Spinal cord (tissue), 10 donors: ENCODE measurements around the gene ZNF490. TPM values are rescaled to one million over a fixed set of nuclear protein-coding genes. Genes with fewer than 3 reads are reported as not detected.
"Not testable (repeated sequence)": the region's sequence is repeated elsewhere in the genome, so short reads cannot be mapped to it uniquely, and the experiment has no call there.

Source experiments
- DNase-seq, 6 donors: peaks; one replicate each; pipeline versions ENCODE4 v3.0.0 to v3.0.0-alpha.2; 2013 to 2015; ENCODE audit warnings: low spot score in 6 of 6, low read depth in 4 of 6
- H3K27ac ChIP-seq: one replicate; pipeline ENCODE4 v1.5.1; 2013; ENCODE audit warnings: low read depth, low read length, control low read depth
- H3K27me3 ChIP-seq: one replicate; pipeline ENCODE4 v1.6.1; 2013; ENCODE audit warnings: low read length; ENCODE audit not compliant: control insufficient read depth, insufficient read depth
- H3K36me3 ChIP-seq: one replicate; pipeline ENCODE4 v1.6.1; 2013; ENCODE audit warnings: low read length; ENCODE audit not compliant: control insufficient read depth, insufficient read depth
- H3K4me1 ChIP-seq: one replicate; pipeline ENCODE4 v1.6.1; 2013; ENCODE audit warnings: low read length; ENCODE audit not compliant: control insufficient read depth, insufficient read depth
- H3K4me3 ChIP-seq: one replicate; pipeline ENCODE4 v1.5.1; 2013; ENCODE audit warnings: low read depth, low read length, control low read depth
- H3K9me3 ChIP-seq: one replicate; pipeline ENCODE4 v1.6.1; 2013; ENCODE audit warnings: low read length; ENCODE audit not compliant: control insufficient read depth, insufficient read depth
- WGBS: methylation state at CpG from one replicate; pipeline ENCODE4 v1.1.5; 2013; ENCODE audit warnings: missing lambda C conversion rate; ENCODE audit not compliant: insufficient coverage; 5-methylcytosine and 5-hydroxymethylcytosine counted together
- polyA plus RNA-seq, 2 donors: library from polyadenylated mRNA; unstranded; fragments of 120-200 nt; gene quantifications; one replicate each; pipeline ENCODE4 v1.2.1, GENCODE V29; 2013; ENCODE audit not compliant: insufficient read length in 2 of 2
- total RNA-seq, 2 donors: library from RNA; depleted of rRNA in 1 of 2; stranded (reverse); fragments of 120-200 nt in 1 of 2; fragments of >200 nt in 1 of 2; gene quantifications; one replicate each; pipeline versions ENCODE4 v1.2.3 to v1.2.4, GENCODE V29; 2013 to 2014
- donor health status: healthy.

The ZNF490 gene
- total and polyA plus RNA-seq, 4 donors: 5.6 to 12.9 (median 9.4) TPM

DNA sequence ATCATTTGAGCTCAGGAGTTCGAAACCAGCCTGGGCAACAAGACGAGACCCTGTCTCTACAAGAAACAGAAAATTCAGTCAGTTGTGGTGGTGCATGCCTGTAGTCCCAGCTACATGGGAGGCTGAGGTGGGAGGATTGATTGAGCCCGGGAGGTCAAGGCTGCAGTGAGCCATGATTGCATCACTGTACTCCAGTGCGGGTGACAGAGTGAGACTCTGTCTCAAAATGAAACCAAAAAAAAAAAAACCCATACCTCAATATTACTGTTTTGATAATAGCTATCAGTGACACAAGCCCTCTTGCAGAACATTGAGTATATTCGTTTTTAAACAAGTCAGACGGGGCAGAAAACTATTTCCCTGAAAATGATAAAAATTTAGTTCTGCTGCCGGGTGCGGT lies 16.3 kb upstream of the ZNF490 start:
- no peaks in the 10 kb centered on the region for H3K27me3 ChIP-seq
- H3K4me3 ChIP-seq: no peak overlapping the region
- no peaks in the 10 kb centered on the region for H3K4me1 ChIP-seq
- H3K9me3 ChIP-seq: no peaks in the 10 kb centered on the region
- H3K36me3 ChIP-seq: peaks cover 44% of the 10 kb centered on the region
- DNase-seq: no peak
- 92% methylated on average over 5 of the region's 8 CpGs for WGBS
- H3K27ac ChIP-seq: no peak overlapping the region

DNA sequence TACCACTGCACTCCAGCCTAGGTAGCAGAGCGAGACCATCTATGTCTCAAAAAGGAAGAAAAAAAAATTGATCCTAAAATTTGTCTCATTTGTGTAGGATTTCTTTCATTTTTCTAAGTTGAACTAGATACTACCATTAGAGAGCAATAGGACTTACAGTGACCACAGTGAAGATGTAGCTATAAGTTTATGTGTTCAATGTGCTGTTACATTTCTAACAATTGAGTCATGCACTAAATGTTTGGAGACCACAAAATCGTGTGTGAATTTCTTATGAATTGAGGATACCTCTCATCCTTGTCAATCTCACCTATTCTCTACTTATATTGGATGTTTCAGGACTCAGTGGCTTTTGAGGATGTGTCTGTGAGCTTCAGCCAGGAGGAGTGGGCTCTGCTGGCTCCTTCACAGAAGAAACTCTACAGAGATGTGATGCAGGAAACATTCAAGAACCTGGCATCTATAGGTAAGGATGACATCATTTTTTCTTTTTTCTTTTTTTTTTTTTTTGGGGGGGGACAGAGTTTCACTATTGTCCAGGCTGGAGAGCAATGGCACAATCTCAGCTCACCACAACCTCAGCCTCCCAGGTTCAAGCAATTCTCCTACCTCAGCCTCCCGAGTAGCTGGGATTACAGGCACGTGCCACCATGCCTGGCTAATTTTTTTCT lies 12.9 kb upstream of the ZNF490 start:
- WGBS: 96% methylated on average over 2 of the region's 4 CpGs
- DNase-seq: no peak
- Histone ChIP-seq H3K27me3 (no peaks in the 10 kb centered on the region), H3K27ac (no peak overlapping the region), H3K4me3 (no peak overlapping the region), H3K36me3 (peaks cover 38% of the 10 kb centered on the region), H3K9me3 (no peaks in the 10 kb centered on the region), H3K4me1 (no peaks in the 10 kb centered on the region)

- not testable (repeated sequence) for H3K27ac ChIP-seq, H3K9me3 ChIP-seq, DNase-seq, H3K4me1 ChIP-seq, H3K27me3 ChIP-seq, H3K4me3 ChIP-seq
- no CpG with 5 or more reads among the region's 26 CpGs for WGBS
- H3K36me3 ChIP-seq: peaks cover 27% of the 10 kb centered on the region
Observed at GRCh38 chr19:12621253-12622024, 10.8 kb upstream of the ZNF490 start.

GRCh38 chr19:12617646-12618045 lies 7.0 kb upstream of the ZNF490 start:
- no peaks in the 10 kb centered on the region for H3K9me3 ChIP-seq
- H3K4me1 ChIP-seq: no peaks in the 10 kb centered on the region
- no peak for DNase-seq
- H3K27ac ChIP-seq: no peak overlapping the region
- no peaks in the 10 kb centered on the region for H3K27me3 ChIP-seq
- no CpG with 5 or more reads among the region's 4 CpGs for WGBS
- no peak overlapping the region for H3K4me3 ChIP-seq
- peaks cover 16% of the 10 kb centered on the region for H3K36me3 ChIP-seq

- H3K4me3 ChIP-seq: peak overlapping the region; percentile 99
Observed at GRCh38 chr19:12611361-12611699, 717 bp upstream of the ZNF490 start.

GRCh38 chr19:12607631-12608030 lies 3.0 kb downstream of the ZNF490 start:
- WGBS: 94% methylated on average over 3 of the region's 3 CpGs
- peaks cover 5% of the 10 kb centered on the region for H3K4me1 ChIP-seq
- DNase-seq: no peak
- no peak overlapping the region for H3K4me3 ChIP-seq
- H3K27me3 ChIP-seq: no peaks in the 10 kb centered on the region
- H3K9me3 ChIP-seq: no peaks in the 10 kb centered on the region
- H3K36me3 ChIP-seq: peaks cover 36% of the 10 kb centered on the region
- no peak overlapping the region for H3K27ac ChIP-seq

More at GRCh38 chr19:12611361-12611699, 717 bp upstream of the ZNF490 start:
- peaks cover 5% of the 10 kb centered on the region for H3K4me1 ChIP-seq
- peaks cover 26% of the 10 kb centered on the region for H3K36me3 ChIP-seq
- H3K27ac ChIP-seq: peak overlapping the region; percentile 99
- no peaks in the 10 kb centered on the region for H3K9me3 ChIP-seq
- WGBS: 0% methylated on average over 4 of the region's 10 CpGs
- DNase-seq: peak; percentile 33 to 90 (median 60)
- H3K27me3 ChIP-seq: no peaks in the 10 kb centered on the region

DNA sequence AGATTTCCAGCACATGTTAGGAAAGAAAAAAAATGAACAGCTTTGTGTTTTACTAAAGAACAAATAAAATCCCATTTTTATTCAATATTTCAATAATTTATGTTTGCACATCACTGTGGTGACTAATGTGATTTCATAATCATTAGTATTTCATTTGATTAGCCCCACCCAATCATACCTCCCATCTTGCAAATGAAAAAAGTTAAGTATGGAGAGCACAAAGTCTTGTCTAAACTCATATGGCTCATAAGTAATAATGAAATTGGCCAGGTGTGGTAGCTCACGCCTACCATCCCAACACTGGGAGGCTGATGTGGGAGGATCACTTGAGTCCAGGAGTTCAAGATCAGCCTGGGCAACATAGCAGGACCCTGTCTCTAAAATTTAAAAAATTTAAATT lies 3.8 kb downstream of the ZNF490 start:
- no peaks in the 10 kb centered on the region for H3K4me1 ChIP-seq
- no CpG with 5 or more reads among the region's 1 CpG for WGBS
- H3K4me3 ChIP-seq: no peak overlapping the region
- H3K9me3 ChIP-seq: no peaks in the 10 kb centered on the region
- no peak overlapping the region for H3K27ac ChIP-seq
- no peaks in the 10 kb centered on the region for H3K27me3 ChIP-seq
- peaks cover 43% of the 10 kb centered on the region for H3K36me3 ChIP-seq
- DNase-seq: no peak

GRCh38 chr19:12603714-12604113 lies 6.9 kb downstream of the ZNF490 start:
- no peak overlapping the region for H3K4me3 ChIP-seq
- H3K4me1 ChIP-seq: no peaks in the 10 kb centered on the region
- no peak overlapping the region for H3K27ac ChIP-seq
- 86% methylated on average over 1 of the region's 1 CpG for WGBS
- no peaks in the 10 kb centered on the region for H3K27me3 ChIP-seq
- no peak for DNase-seq
- peaks cover 52% of the 10 kb centered on the region for H3K36me3 ChIP-seq
- H3K9me3 ChIP-seq: no peaks in the 10 kb centered on the region

GRCh38 chr19:12597594-12597993 lies 13.0 kb downstream of the ZNF490 start:
- no peak overlapping the region for H3K4me3 ChIP-seq
- DNase-seq: no peak

More at GRCh38 chr19:12597594-12597993, 13.0 kb downstream of the ZNF490 start:
- Histone ChIP-seq H3K27me3 (no peaks in the 10 kb centered on the region), H3K36me3 (peaks cover 24% of the 10 kb centered on the region), H3K9me3 (no peaks in the 10 kb centered on the region), H3K27ac (no peak overlapping the region), H3K4me1 (peaks cover 9% of the 10 kb centered on the region)
- 40% methylated on average over 2 of the region's 11 CpGs for WGBS
